Measurements from ENCODE around the gene DGKE.

The DGKE gene

GRCh38 chr17:56908001-56908542, 74.1 kb downstream of the DGKE start:
- no peak for DNase-seq (ENCODE audit: extremely low read depth, low read depth)
- H3K4me3 ChIP-seq (replicated peaks; ENCODE audit: low read depth, low read length): no peak overlapping the region
- TF ChIP-seq CTCF (IDR thresholded peaks at IDR 0.05; ENCODE audit: low read depth, low read length, missing control alignments): no peak

DNA sequence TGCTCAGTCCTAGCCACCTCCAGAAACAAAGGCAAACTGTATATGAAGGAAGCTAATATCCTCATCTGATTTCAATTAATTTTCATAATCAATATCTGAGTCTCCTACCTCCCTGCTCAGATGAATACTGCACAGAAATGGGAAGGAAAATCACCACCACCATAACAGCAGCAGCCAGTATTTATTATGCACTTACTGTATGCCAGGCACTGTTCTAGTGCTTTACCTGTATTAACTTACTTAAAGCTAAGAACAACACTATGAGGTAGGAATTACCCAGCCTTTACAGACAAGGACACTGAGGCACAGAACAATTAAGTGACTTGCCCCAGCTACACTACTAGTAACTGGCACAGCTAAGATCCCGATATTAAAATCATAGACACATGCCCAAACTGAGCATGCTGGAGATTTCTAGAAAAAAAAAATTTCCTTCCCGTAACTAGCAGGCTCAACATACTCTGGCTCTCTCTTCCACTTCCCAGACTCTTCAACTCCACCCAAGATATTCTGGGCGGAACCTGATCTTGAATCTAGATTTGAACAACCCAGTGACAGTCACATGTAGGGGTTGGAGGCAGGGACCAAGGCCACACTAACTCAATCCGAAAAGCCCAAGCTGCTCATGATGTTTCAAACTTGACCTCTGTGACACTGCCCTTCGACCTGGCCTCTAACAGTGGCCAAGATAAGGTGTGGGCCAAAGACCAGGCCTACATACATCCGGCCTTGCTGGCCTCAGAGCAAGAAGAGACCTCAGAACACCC, 76.0 kb downstream of the DGKE start:
- peak overlapping the region; percentile 28; the same call in 1 of the 2 replicates for H3K4me3 ChIP-seq (replicated peaks; ENCODE audit: low read depth, low read length)
- TF ChIP-seq CTCF (IDR thresholded peaks at IDR 0.05; ENCODE audit: low read depth, low read length, missing control alignments): no peak
- DNase-seq (ENCODE audit: extremely low read depth, low read depth): no peak

- no peak for TF ChIP-seq CTCF (IDR thresholded peaks at IDR 0.05; ENCODE audit: low read depth, low read length, missing control alignments)
- peak overlapping the region; percentile 28 for H3K4me3 ChIP-seq (replicated peaks; ENCODE audit: low read depth, low read length)
- no peak for DNase-seq (ENCODE audit: extremely low read depth, low read depth)
Measured at GRCh38 chr17:56910509-56911235, 76.7 kb downstream of the DGKE start.

DNA sequence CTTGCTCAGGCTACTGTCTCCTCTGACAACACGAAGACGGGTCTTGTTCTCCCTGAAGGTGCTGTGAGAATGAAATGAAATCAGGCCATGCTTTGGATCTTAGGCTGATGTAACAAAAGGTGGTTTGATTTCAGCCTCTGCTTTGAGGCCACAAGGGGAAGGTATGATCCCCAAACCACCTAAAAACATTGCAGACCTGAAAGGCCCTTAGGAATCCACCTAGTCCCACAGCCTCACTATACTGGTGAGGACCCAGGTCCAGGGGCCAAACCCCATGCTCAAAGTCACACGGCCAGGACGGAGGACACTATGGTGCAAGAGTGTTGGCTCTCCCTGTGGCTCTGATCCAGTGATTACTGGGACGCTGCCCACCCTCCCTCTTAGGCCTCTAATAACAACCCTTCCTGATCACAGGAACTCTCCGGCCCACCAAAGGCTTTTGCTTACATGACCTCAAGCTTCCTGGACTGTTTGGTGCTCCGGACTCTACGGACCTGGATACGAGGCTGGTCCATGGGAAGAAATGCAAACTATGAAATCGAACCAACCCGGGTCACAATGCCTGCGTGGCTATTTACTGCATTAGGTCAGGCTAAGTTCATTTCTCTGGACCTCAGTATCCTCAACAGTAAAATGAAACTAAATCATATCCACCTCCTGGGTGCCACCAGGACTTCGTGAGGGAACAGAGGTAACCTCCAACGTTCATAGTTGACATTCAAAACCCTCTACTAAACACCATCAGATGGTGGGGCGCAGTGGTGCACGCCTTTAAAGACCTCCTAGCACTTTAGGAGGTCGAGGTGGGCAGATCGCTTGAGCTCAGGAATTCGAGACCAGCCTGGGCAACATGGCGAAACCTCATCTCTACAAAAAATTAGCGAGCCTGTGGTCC, 78.4 kb downstream of the DGKE start:
- TF ChIP-seq CTCF (IDR thresholded peaks at IDR 0.05; ENCODE audit: low read depth, low read length, missing control alignments): no peak
- DNase-seq (ENCODE audit: extremely low read depth, low read depth): no peak
- peak overlapping the region; percentile 87 for H3K4me3 ChIP-seq (replicated peaks; ENCODE audit: low read depth, low read length)

GRCh38 chr17:56913000-56913311, 79.0 kb downstream of the DGKE start:
- DNase-seq (ENCODE audit: extremely low read depth, low read depth): no peak
- TF ChIP-seq CTCF (IDR thresholded peaks at IDR 0.05; ENCODE audit: low read depth, low read length, missing control alignments): no peak

GRCh38 chr17:56913353-56913866, 79.5 kb downstream of the DGKE start:
- TF ChIP-seq CTCF (IDR thresholded peaks at IDR 0.05; ENCODE audit: low read depth, low read length, missing control alignments): no peak
- H3K4me3 ChIP-seq (replicated peaks; ENCODE audit: low read depth, low read length): peak overlapping the region; percentile 87
- no peak for DNase-seq (ENCODE audit: extremely low read depth, low read depth)

More at GRCh38 chr17:56913000-56913311, 79.0 kb downstream of the DGKE start:
- H3K4me3 ChIP-seq (replicated peaks; ENCODE audit: low read depth, low read length): peak overlapping the region; percentile 87
